Gastroesophageal sphincter (tissue), 3 donors: ENCODE measurements around the gene BMP5.

Experiments used
- CTCF ChIP-seq, 4 experiments: fragments of 200-600 bp in 2 of 4; fragments of 450-650 bp in 2 of 4; sonication (generic) in 1 of 4; IDR thresholded peaks; one replicate each; pipeline ENCODE4 v1.5.1; 2017 to 2019; ENCODE audit warnings: antibody characterized with exemption in 4 of 4, mild to moderate bottlenecking in 2 of 4, moderate library complexity in 2 of 4
- EP300 ChIP-seq: sonication (generic); formaldehyde crosslinking; IDR thresholded peaks from one replicate; pipeline ENCODE4 v1.6.1; 2017; ENCODE audit warnings: antibody characterized with exemption, mild to moderate bottlenecking
- POLR2A ChIP-seq, 2 donors: fragments of 450-650 bp; IDR thresholded peaks; one replicate each; pipeline ENCODE4 v1.6.1; 2017; ENCODE audit warnings: antibody characterized with exemption in 2 of 2, mild to moderate bottlenecking in 2 of 2, moderate library complexity in 1 of 2
- POLR2AphosphoS5 ChIP-seq: sonication (generic); formaldehyde crosslinking; IDR thresholded peaks from one replicate; pipeline ENCODE4 v1.6.1; 2017; ENCODE audit warnings: antibody characterized with exemption

- TF ChIP-seq EP300 (no peak), CTCF (IDR thresholded peaks at IDR 0.05) (no peak), POLR2A (IDR thresholded peaks at IDR 0.05) (no peak), POLR2AphosphoS5 (peak; percentile 42)
These were observed 117.0 kb downstream of the BMP5 start for GRCh38 chr6:55758156-55758937.
